ENCODE data around the gene EIF5.

EIF5 gene

DNA sequence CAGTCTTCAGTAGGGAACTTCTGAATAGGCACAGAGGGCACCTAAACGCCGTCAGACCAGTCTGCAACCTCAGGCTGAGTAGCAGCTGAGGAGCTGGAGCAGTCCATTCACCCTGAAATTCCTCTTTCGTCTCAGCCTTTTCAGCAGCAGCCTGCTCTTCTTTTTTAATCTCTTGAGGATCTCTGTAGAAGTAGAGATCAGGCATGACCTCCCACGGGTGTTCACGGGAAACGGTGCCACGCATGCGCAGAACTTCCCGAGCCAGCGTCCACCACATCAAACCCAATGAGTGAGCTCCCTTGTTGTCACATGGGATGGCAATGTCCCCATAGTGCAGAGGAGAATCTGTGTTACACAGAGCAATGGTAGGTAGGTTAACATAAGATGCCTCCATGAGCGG is 40.1 kb downstream of the EIF5 start:
- no peak for DNase-seq

DNA sequence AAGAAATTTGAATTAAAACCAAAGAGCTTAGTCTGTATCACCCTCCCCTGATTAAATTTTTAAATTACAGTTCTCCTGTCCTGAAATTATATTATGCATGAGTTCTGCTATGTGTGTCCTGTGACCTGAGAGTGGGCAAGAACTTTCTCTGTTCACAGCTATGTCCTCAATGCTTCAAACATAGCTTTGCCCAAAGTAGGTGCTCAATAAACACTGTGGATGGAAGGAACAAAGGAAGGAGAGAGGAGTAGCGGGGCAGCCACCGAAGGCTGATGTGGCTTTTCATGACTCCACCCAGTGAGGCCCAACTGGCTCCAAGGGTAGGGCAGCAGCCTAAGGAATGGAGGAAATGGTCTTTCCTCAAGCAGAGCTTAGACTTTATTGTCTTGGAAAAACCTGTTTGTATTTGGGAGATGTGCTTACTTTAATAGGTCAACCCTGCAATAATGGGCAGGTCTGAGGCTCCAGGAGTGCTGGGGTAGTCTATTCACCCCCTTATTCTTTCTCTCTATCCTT is 43.5 kb downstream of the EIF5 start:
- no peak for DNase-seq

DNA sequence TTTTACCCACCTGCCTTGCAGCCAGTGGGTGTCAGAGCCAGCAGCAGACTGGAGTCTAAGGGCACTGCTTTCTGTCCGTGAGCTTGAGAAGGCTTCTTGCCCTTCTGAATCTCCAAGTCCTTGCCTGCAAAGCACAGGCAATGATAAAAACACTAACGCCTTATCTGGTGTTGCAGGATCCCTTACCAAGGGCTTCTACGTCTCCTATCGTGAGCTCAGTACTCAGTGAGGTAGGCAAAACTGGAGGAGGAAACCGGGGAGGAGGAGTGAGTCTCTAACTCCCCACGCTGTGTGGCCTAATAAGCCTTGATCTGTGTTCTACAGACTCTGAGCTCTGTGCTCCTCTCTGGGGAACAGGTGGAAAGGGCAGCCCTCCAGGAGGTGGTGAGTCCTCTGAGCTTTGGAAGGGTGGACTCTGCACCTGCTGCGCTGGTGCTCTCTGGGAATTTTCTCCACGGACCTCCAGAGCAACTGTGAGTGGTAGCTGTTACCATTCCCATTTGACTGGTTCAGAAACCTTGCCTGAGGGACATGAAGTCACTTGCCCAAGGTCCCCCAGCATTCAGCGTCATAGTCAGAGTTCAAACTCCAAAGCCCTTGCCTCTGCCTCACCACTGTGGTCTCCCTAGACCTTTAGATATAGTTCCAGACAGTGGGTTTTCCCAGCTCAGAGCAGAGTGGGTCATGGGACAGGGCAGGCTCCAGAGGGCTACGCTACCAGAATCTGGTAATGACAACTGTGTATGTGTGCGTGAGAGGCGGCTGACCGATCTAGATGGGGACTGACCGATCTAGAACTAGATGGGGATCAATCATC is 44.2 kb downstream of the EIF5 start:
- DNase-seq = no peak

DNA sequence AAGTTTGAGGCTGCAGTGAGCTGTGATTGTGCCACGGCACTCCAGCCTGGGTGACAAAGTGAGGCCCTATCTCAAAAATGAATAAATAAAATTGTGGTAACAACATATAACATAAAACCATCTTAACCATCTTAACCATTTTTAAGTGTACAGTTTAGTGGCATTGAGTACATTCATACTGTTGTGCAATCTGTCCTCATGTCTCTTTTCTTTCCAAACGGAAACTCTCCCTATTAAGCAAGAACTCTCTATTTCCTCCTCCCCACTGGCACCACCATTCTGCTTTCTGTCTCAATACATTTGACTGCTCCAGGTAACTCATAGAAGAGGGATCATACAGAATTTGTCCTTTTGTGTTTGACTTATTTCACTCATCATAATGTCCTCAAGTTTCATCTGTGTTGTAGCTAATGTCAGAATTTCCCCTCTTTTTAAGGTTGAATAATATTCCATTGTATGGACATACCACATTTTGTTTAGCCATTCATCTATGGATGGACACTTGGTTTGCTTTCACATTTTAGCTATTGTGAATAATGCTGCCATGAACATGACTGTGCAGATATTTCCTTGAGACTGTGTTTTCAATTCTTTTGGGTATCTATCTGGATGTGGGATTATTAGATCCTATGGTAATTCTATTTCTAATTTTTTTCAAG is 46.8 kb downstream of the EIF5 start:
- no peak for DNase-seq

DNA sequence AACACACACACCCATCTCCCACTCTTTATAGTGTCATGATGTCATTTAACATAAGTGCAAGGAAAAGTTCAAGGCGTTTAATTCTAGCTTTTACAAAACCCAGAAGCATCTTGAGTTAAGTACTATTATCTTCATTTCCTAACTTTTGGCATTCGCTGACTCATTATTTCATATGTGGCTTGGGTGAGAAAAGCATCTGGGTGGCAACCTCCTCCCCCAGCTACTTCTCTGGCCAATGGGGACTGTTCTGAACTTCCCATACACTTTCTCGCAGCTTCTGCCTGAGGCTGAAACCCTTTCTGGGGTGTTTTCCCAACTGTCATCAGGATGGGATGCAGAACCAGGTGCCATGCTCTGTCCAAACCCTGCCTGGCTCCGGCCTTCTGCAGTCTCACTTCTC is 48.3 kb downstream of the EIF5 start:
- DNase-seq = no peak

DNA sequence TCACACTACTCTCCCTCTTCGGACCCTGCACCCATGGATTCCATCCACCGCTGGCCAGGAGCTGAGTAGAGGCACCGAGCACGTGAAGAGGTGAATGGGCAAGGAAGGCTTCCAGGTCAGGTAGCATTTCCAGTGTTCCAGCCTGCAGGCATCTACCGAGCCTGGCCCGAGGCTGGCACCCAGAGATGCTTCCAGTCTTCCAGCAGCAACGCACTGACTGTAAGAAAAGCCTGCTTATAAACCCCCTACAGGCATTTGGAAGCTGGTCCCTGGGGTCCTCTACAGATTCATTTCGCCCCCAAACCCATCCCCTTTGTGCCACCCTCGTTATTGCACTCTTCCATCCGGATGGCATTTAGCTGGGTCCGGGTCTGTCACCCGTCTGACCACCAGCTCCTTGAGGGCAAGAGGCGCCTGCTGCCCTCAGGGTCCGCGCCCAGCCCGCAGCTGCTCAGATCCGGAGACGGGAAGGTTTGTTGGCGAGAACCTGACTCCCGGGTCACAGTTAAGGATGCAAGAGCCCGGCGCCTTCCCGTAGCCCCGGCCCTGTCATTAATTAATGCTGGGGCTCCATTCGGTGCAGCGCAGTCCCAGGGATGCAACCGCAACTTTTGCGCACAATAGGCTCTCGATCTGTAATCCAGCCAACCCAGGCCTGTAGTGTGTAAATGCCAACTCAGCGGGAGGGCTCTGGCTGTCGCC is 50.6 kb downstream of the EIF5 start:
- DNase-seq = no peak

DNA sequence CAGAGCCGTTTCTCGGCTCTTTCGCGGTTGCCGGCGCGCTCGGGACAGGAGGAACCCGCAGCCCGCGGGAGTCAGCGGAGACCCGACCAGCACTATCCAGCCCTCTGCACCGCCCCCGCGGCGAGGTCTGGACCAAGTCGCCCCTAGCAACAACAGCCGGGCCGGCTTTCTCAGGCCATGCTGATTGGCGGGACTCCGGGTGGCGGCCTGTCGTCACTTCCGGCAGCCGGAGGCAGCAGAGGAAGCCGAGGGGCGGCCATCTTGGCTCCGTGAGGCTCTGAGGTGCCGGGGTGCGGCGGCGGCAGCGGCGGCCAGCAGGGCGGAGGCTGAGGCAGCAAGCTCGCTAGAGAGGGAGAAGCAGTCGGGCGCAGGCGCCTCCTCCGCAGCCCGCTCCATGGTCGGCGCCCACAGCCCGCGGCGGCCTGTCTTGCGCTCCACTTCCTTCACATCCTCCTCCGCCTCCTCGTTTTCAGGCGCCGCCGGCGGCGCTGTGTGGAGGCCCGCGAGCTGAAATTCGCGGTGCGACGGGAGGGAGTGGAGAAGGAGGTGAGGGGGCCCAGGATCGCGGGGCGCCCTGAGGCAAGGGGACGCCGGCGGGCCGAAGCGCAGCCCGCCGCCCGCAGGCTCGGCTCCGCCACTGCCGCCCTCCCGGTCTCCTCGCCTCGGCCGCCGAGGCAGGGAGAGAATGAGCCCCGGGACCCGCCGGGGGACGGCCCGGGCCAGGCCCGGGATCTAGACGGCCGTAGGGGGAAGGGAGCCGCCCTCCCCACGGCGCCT is 51.3 kb downstream of the EIF5 start, which contains the start of gene MARK3:
Gene MARK3, plus strand, starts transcription at position 264 of the 777 bp plus-strand sequence. CDS start 615 bp downstream, outside the sequence.
- DNase-seq = peak; percentile 60

DNA sequence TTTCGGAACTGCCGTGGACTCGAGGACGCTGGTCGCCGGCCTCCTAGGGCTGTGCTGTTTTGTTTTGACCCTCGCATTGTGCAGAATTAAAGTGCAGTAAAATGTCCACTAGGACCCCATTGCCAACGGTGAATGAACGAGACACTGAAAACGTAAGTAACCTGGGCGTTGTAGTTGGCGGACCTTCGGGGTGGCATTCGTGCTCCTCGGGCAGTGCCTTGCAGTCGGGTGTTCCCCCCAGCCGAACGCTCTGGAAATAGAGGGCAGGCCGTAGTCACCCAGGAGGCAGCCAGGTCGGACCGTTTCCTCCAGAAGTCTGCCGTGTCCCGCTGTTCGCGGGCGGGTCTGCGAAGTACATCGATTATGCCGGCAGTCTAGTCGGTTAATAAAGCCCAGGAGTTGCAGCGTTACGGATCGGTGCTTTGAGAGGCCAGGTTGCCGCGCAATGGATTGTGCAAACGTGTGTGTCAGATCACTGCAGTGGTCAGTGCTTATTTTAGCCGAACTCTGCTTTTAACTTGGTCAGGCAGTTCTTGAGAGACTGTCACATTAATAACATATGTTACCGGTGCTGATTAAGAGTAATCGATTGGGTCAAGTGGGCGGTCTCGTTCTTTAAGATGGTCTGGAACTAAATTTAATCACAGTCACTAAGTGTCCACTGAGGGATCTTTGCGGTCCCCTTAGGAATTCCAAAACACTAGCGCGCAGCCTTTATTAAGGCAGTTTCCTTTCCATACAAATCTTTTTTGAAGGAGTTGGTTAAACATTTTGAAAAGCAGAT is 52.1 kb downstream of the EIF5 start:
- no peak for DNase-seq

DNA sequence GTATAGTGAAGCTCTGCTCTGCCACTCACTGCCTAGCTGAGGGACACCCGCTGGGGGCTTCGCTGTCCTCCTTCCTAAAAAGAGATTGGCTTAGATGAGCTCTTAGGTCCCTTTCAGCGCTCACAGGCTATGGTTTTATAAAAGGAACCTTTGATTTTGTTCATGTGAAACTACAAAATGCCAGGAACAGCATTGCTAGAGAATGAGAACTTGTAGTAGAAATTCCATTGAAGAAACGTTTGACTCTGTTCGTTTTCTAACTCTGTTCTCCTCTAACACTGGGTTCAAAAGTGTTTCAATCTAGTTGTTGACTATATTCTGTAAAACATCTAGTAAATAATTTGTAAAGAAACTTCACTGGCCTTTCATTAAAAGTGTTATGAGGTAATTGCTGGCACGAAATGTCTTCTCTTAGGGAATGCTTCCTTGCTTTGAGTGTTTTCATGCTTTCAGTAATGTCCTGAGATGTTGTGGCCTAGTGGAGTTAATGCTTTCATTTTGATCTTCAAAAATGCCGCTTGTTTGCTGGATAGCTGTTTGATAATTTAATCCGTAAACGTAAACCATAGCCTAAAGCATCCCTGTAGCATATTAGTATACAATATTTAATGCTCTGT is 52.8 kb downstream of the EIF5 start:
- no peak for DNase-seq

DNA sequence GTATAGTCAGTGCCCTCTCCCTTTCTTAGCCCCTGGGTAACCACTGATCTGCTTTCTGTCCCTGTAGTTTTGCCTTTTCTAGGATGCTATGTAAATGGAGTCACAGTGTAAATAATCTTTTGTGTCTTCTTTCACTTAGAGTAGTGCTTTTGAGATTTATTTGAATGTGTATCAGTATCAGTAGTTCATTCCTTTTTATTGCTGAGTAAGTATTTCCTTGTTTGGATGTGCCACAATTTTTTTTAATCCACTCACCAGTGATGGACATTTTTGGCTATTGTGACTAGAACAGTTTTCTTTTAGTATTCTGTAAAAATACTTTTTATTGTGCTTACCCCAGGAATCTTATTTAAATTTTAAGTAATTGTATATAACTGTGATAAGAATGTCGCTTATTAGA is 54.6 kb downstream of the EIF5 start:
- DNase-seq = no peak

DNA sequence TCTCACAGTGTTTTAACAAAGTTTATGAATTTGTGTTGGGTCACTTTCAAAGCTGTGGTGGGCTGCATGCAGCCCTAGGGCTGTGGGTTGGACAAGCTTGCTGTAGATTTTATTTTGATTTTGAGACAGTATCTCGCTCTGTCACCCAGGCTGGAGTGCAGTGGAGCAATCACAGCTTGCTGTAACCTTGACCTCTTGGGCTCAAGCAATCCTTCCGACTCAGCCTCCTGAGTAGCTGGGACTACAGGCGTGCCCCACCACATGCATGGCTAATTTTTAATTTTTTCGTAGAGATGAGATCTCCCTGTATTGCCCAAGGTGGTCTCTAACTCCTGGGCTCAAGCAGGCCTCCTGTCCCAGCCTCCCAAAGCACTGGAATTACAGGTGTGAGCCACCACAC is 56.6 kb downstream of the EIF5 start:
- DNase-seq = no peak

DNA sequence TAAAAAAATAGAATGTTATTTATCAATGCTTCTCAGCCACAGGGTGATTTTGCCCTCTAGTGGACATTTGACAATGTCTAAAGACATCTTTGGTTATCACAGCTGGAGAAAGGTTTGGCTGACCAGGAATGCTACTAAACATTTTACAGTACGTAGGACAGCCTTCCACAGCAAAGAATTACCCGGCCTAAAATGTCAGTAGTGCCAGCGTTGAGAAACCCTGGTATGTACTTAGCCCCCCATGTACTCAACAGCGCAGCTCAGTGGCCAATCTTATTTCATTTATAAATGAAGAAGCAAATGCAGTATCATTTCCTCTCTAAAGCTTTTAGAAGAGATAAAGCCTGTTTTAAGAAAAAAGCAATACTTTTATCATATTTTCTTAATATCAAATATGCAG is 57.0 kb downstream of the EIF5 start:
- no peak for DNase-seq

DNA sequence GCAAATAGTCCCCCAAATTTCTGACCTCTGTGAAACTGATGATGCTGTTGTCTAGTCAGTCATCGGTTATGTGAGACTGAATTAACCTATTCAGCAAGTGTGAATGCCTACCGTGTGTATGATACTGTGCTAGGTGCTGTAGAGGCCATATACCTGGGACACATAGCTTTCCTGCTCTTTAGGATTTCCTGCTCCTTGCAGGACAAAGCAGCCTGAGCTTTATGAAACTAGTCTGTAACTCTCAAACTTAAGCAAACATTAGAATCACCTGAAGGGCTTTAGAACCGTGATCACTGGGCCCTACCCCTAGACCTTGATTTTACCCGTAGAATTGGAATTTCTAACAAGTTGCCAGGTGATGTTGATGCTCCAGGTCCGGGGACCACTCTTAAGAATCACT is 58.1 kb downstream of the EIF5 start:
- DNase-seq = no peak

DNA sequence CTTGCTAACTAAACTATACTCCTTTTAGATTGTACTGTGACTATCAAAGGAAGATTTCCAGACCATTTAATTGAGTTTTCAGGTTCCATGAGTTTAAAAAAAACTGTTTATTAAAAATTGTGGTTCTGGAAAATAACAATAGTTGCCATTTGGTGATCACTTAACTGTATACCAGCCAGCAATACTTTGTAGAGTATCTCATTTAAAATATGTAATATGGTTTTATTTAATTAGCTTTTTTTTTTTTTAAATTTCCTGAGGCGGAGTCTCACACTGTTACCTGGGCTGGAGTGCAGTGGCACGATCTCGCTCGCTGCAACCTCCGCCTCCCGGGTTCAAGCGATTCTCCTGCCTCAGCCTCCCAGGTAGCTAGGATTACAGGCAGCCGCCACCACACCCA is 58.5 kb downstream of the EIF5 start:
- no peak for DNase-seq

DNA sequence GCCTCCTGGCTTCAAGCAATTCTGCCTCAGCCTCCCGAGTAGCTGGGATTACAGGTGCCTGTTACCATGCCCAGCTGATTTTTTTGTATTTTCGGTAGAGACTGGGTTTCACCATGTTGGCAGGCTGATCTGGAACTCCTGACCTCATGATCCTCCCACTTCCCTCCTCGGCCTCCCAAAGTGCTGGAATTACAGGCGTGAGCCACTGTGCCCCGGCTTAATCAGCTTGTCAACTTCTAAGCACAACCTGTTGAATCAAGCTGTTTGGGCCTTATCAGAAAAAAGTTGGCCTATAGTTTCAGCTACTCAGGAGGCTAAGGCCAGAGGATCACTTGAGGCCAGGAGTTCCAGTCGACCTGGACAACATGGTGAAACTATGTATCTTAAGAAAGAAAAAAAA is 59.0 kb downstream of the EIF5 start:
- DNase-seq = no peak

DNA sequence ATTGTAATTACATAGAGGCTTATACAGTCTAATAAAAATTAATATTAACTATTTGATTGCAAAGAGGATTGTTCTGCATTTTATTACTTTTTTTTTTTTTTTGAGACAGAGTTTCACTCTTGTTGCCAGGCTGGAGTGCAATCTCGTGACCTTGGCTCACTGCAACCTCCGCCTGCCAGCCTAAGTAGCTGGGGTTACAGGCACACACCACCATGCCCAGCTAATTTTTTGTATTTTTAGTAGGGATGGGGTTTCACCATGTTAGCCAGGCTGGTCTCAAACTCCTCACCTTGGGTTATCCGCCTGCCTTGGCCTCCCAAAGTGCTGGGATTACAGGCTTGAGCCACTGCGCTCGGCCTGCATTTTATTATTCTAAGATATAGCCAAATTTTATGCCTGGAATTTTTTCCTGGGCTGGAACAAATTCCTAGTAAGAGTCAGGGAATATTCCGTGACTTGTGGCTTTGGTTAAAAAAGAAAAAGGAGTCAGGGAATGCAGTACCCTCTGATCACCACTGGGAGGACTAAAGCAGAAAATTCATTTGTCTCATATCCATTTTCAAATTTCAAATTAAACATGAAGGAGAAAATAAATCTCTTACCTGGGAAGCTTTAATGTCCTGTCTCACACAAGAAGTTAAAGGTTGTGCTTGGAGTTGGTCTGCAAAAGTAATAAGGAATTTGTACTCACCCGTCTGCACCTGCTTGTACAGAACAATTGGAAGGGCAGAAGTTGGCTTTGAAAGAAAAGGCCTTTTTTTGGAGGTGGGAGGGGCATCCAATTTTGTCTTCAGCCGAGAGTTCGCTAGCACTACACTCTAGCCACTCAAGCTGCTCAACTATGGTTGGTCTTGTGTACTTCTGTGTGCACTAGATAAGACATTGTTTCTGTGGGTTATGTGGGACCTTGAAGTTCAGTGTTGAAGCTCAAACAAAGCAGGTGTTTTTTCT is 59.9 kb downstream of the EIF5 start:
- no peak for DNase-seq
